ENCODE measurements around the gene PSME3.

The PSME3 gene

GRCh38 chr17:42832934-42833766 is at the start of gene PSME3:
Gene PSME3, plus strand, starts transcription at chr17:42833397. Its CDS starts 235 bp downstream, at chr17:42833632.
- H3K9ac ChIP-seq (ENCODE audit: low read length in 5 of 5): peak within 1 kb of the TSS; percentile 94 to 99 (median 98)
- H3K36me3 ChIP-seq (ENCODE audit: control insufficient read depth in 5 of 5, insufficient read depth in 5 of 5, low read length in 5 of 5): peaks cover 6 to 30% (median 17%) of the 10 kb centered on the region in 5 donors
- no peaks in the 10 kb centered on the region for H3K9me3 ChIP-seq (ENCODE audit: control insufficient read depth in 5 of 5, low read length in 5 of 5)
- no peaks in the 10 kb centered on the region for H3K27me3 ChIP-seq (ENCODE audit: control insufficient read depth in 5 of 5, insufficient read depth in 4 of 5, low read length in 5 of 5)
- H3K4me3 ChIP-seq (ENCODE audit: low read depth in 1 of 5, low read length in 5 of 5): peak within 1 kb of the TSS; percentile 78 to 97 (median 94)
- H3K27ac ChIP-seq (ENCODE audit: low read depth, low read length): peak within 1 kb of the TSS; percentile 98
- peaks cover 3 to 29% (median 23%) of the 10 kb centered on the region in 5 donors for H3K4me1 ChIP-seq (ENCODE audit: control insufficient read depth in 5 of 5, insufficient read depth in 5 of 5, low read length in 5 of 5)

- Histone ChIP-seq H3K4me3 (ENCODE audit: low read depth in 1 of 5, low read length in 5 of 5) (no peak overlapping the region), H3K4me1 (ENCODE audit: control insufficient read depth in 5 of 5, insufficient read depth in 5 of 5, low read length in 5 of 5) (peaks cover 1 to 33% (median 31%) of the 10 kb centered on the region in 5 donors)
Observed at GRCh38 chr17:42783791-42784138, 49.4 kb upstream of the PSME3 start.

GRCh38 chr17:42784409-42784808 is 48.8 kb upstream of the PSME3 start:
- H3K27ac ChIP-seq (ENCODE audit: low read depth, low read length): no peak overlapping the region
- H3K9me3 ChIP-seq (ENCODE audit: control insufficient read depth in 5 of 5, low read length in 5 of 5): no peaks in the 10 kb centered on the region
- no peak overlapping the region for H3K4me3 ChIP-seq (ENCODE audit: low read depth in 1 of 5, low read length in 5 of 5)
- peaks cover 1 to 33% (median 31%) of the 10 kb centered on the region in 5 donors for H3K4me1 ChIP-seq (ENCODE audit: control insufficient read depth in 5 of 5, insufficient read depth in 5 of 5, low read length in 5 of 5)
- peaks cover 40 to 82% (median 75%) of the 10 kb centered on the region in 5 donors for H3K27me3 ChIP-seq (ENCODE audit: control insufficient read depth in 5 of 5, insufficient read depth in 4 of 5, low read length in 5 of 5)
- no peak overlapping the region for H3K9ac ChIP-seq (ENCODE audit: low read length in 5 of 5)
- peaks cover 0 to 4% (median 3%) of the 10 kb centered on the region in 5 donors for H3K36me3 ChIP-seq (ENCODE audit: control insufficient read depth in 5 of 5, insufficient read depth in 5 of 5, low read length in 5 of 5)

More at GRCh38 chr17:42783791-42784138, 49.4 kb upstream of the PSME3 start:
- Histone ChIP-seq H3K36me3 (ENCODE audit: control insufficient read depth in 5 of 5, insufficient read depth in 5 of 5, low read length in 5 of 5) (peaks cover 0 to 11% (median 10%) of the 10 kb centered on the region in 5 donors), H3K27me3 (ENCODE audit: control insufficient read depth in 5 of 5, insufficient read depth in 4 of 5, low read length in 5 of 5) (peaks cover 40 to 83% (median 72%) of the 10 kb centered on the region in 5 donors), H3K27ac (ENCODE audit: low read depth, low read length) (no peak overlapping the region), H3K9ac (ENCODE audit: low read length in 5 of 5) (no peak overlapping the region), H3K9me3 (ENCODE audit: control insufficient read depth in 5 of 5, low read length in 5 of 5) (no peaks in the 10 kb centered on the region)

GRCh38 chr17:42784811-42785592 is 48.2 kb upstream of the PSME3 start:
- no peak overlapping the region for H3K9ac ChIP-seq (ENCODE audit: low read length in 5 of 5)
- H3K9me3 ChIP-seq (ENCODE audit: control insufficient read depth in 5 of 5, low read length in 5 of 5): no peaks in the 10 kb centered on the region
- peaks cover 40 to 82% (median 74%) of the 10 kb centered on the region in 5 donors for H3K27me3 ChIP-seq (ENCODE audit: control insufficient read depth in 5 of 5, insufficient read depth in 4 of 5, low read length in 5 of 5)
- H3K4me3 ChIP-seq (ENCODE audit: low read depth in 1 of 5, low read length in 5 of 5): peak overlapping the region in 1 of 5 donors; percentile 26
- no peak overlapping the region for H3K27ac ChIP-seq (ENCODE audit: low read depth, low read length)
- peaks cover 1 to 32% (median 26%) of the 10 kb centered on the region in 5 donors for H3K4me1 ChIP-seq (ENCODE audit: control insufficient read depth in 5 of 5, insufficient read depth in 5 of 5, low read length in 5 of 5)
- H3K36me3 ChIP-seq (ENCODE audit: control insufficient read depth in 5 of 5, insufficient read depth in 5 of 5, low read length in 5 of 5): no peaks in the 10 kb centered on the region

GRCh38 chr17:42787266-42787665 is 45.9 kb upstream of the PSME3 start:
- Histone ChIP-seq H3K4me1 (ENCODE audit: control insufficient read depth in 5 of 5, insufficient read depth in 5 of 5, low read length in 5 of 5) (peaks cover 0 to 22% (median 15%) of the 10 kb centered on the region in 5 donors), H3K36me3 (ENCODE audit: control insufficient read depth in 5 of 5, insufficient read depth in 5 of 5, low read length in 5 of 5) (no peaks in the 10 kb centered on the region), H3K27ac (ENCODE audit: low read depth, low read length) (no peak overlapping the region), H3K9me3 (ENCODE audit: control insufficient read depth in 5 of 5, low read length in 5 of 5) (no peaks in the 10 kb centered on the region), H3K9ac (ENCODE audit: low read length in 5 of 5) (no peak overlapping the region), H3K4me3 (ENCODE audit: low read depth in 1 of 5, low read length in 5 of 5) (no peak overlapping the region), H3K27me3 (ENCODE audit: control insufficient read depth in 5 of 5, insufficient read depth in 4 of 5, low read length in 5 of 5) (peaks cover 29 to 67% (median 60%) of the 10 kb centered on the region in 5 donors)

- peaks cover 0 to 12% (median 3%) of the 10 kb centered on the region in 5 donors for H3K36me3 ChIP-seq (ENCODE audit: control insufficient read depth in 5 of 5, insufficient read depth in 5 of 5, low read length in 5 of 5)
- H3K9me3 ChIP-seq (ENCODE audit: control insufficient read depth in 5 of 5, low read length in 5 of 5): no peaks in the 10 kb centered on the region
- peaks cover 0 to 20% (median 18%) of the 10 kb centered on the region in 5 donors for H3K27me3 ChIP-seq (ENCODE audit: control insufficient read depth in 5 of 5, insufficient read depth in 4 of 5, low read length in 5 of 5)
- no peak overlapping the region for H3K9ac ChIP-seq (ENCODE audit: low read length in 5 of 5)
- peaks cover 0 to 3% (median 3%) of the 10 kb centered on the region in 5 donors for H3K4me1 ChIP-seq (ENCODE audit: control insufficient read depth in 5 of 5, insufficient read depth in 5 of 5, low read length in 5 of 5)
- no peak overlapping the region for H3K27ac ChIP-seq (ENCODE audit: low read depth, low read length)
- no peak overlapping the region for H3K4me3 ChIP-seq (ENCODE audit: low read depth in 1 of 5, low read length in 5 of 5)
Observed at GRCh38 chr17:42791948-42792347, 41.2 kb upstream of the PSME3 start.

- H3K36me3 ChIP-seq (ENCODE audit: control insufficient read depth in 5 of 5, insufficient read depth in 5 of 5, low read length in 5 of 5): peaks cover 0 to 12% (median 3%) of the 10 kb centered on the region in 5 donors
- peaks cover 0 to 16% (median 12%) of the 10 kb centered on the region in 5 donors for H3K27me3 ChIP-seq (ENCODE audit: control insufficient read depth in 5 of 5, insufficient read depth in 4 of 5, low read length in 5 of 5)
- peaks cover under 1 to 9% (median 9%) of the 10 kb centered on the region in 5 donors for H3K4me1 ChIP-seq (ENCODE audit: control insufficient read depth in 5 of 5, insufficient read depth in 5 of 5, low read length in 5 of 5)
- H3K27ac ChIP-seq (ENCODE audit: low read depth, low read length): no peak overlapping the region
- no peak overlapping the region for H3K9ac ChIP-seq (ENCODE audit: low read length in 5 of 5)
- no peaks in the 10 kb centered on the region for H3K9me3 ChIP-seq (ENCODE audit: control insufficient read depth in 5 of 5, low read length in 5 of 5)
- H3K4me3 ChIP-seq (ENCODE audit: low read depth in 1 of 5, low read length in 5 of 5): no peak overlapping the region
Observed at GRCh38 chr17:42792545-42792944, 40.7 kb upstream of the PSME3 start.

GRCh38 chr17:42795061-42795460 is 38.1 kb upstream of the PSME3 start:
- Histone ChIP-seq H3K36me3 (ENCODE audit: control insufficient read depth in 5 of 5, insufficient read depth in 5 of 5, low read length in 5 of 5) (peaks cover 0 to 12% (median 3%) of the 10 kb centered on the region in 5 donors), H3K27ac (ENCODE audit: low read depth, low read length) (no peak overlapping the region), H3K27me3 (ENCODE audit: control insufficient read depth in 5 of 5, insufficient read depth in 4 of 5, low read length in 5 of 5) (peaks cover 0 to 3% (median 0%) of the 10 kb centered on the region in 5 donors), H3K4me1 (ENCODE audit: control insufficient read depth in 5 of 5, insufficient read depth in 5 of 5, low read length in 5 of 5) (peaks cover 8 to 23% (median 21%) of the 10 kb centered on the region in 5 donors), H3K9me3 (ENCODE audit: control insufficient read depth in 5 of 5, low read length in 5 of 5) (no peaks in the 10 kb centered on the region), H3K9ac (ENCODE audit: low read length in 5 of 5) (no peak overlapping the region), H3K4me3 (ENCODE audit: low read depth in 1 of 5, low read length in 5 of 5) (no peak overlapping the region)

- Histone ChIP-seq H3K27ac (ENCODE audit: low read depth, low read length) (no peak overlapping the region), H3K36me3 (ENCODE audit: control insufficient read depth in 5 of 5, insufficient read depth in 5 of 5, low read length in 5 of 5) (peaks cover 0 to 12% (median 3%) of the 10 kb centered on the region in 5 donors), H3K4me3 (ENCODE audit: low read depth in 1 of 5, low read length in 5 of 5) (no peak overlapping the region), H3K9ac (ENCODE audit: low read length in 5 of 5) (no peak overlapping the region), H3K4me1 (ENCODE audit: control insufficient read depth in 5 of 5, insufficient read depth in 5 of 5, low read length in 5 of 5) (peaks cover 8 to 23% (median 21%) of the 10 kb centered on the region in 5 donors), H3K27me3 (ENCODE audit: control insufficient read depth in 5 of 5, insufficient read depth in 4 of 5, low read length in 5 of 5) (peaks cover 0 to 3% (median 0%) of the 10 kb centered on the region in 5 donors), H3K9me3 (ENCODE audit: control insufficient read depth in 5 of 5, low read length in 5 of 5) (no peaks in the 10 kb centered on the region)
Observed at GRCh38 chr17:42795465-42795864, 37.7 kb upstream of the PSME3 start.

Measured in subcutaneous abdominal adipose tissue (tissue), 5 donors.